ENCODE measurements around the gene MRFAP1. TPM values are rescaled to one million over a fixed set of nuclear protein-coding genes. Genes with fewer than 3 reads are reported as not detected.
"Not testable (repeated sequence)": the region's sequence is repeated elsewhere in the genome, so short reads cannot be mapped to it uniquely, and the experiment has no call there.

The MRFAP1 gene
- total RNA-seq, 1 donor from 2014 or later: 83.2 TPM

GRCh38 chr4:6660430-6660829 is 19.9 kb downstream of the MRFAP1 start:
- FAIRE-seq (no peak), DNase-seq (ENCODE audit: low spot score in 2 of 2) (no peak)

- FAIRE-seq (no peak), DNase-seq (ENCODE audit: low spot score in 2 of 2) (no peak)
These were observed 22.1 kb downstream of the MRFAP1 start for GRCh38 chr4:6662591-6662990.

GRCh38 chr4:6663596-6664393 is 23.3 kb downstream of the MRFAP1 start:
- DNase-seq (ENCODE audit: low spot score in 2 of 2) (no peak), FAIRE-seq (no peak)

- DNase-seq (ENCODE audit: low spot score in 2 of 2): no peak
- no peak for FAIRE-seq
These were observed 24.8 kb downstream of the MRFAP1 start for GRCh38 chr4:6665320-6665654.

DNA sequence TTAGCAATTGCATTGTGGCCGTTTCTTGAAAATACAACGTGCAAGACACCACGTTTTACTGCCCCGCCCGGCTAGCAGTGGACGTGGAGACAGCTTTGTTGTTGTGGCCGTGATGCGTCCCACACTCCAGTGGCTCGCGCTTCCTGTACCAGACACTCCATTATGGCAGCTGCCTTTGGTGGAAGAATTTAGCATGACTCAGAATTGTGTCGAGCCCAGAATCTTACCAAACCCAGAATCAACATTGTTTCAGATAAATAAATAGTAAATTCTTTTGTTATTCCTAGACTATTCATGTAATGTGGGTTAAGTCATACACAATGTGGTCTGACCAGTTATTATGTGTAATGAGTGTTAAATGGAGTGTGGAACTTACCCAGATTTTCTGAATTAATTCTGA is 27.9 kb downstream of the MRFAP1 start:
- FAIRE-seq (no peak), DNase-seq (ENCODE audit: low spot score in 2 of 2) (no peak)

DNA sequence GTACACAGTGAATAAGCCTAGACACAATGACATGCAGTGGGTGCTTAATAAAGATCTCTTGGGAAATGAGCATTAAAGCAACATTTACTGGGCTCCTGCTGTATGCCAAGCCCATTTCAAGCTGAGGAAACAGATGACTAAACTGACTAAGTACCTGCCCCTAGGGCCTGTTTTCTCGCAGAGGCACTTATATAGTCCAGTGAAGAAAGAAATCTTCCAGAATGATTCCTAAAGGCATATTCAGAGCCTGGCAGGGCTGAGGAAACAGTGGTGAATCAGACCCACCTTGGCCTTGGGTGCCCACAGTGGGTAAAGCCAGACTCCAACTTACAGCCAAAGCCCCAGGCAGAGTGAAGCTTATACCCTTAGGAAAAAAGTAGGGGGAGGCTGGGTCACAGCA is 31.2 kb downstream of the MRFAP1 start:
- DNase-seq (ENCODE audit: low spot score in 2 of 2): no peak
- FAIRE-seq: no peak

DNA sequence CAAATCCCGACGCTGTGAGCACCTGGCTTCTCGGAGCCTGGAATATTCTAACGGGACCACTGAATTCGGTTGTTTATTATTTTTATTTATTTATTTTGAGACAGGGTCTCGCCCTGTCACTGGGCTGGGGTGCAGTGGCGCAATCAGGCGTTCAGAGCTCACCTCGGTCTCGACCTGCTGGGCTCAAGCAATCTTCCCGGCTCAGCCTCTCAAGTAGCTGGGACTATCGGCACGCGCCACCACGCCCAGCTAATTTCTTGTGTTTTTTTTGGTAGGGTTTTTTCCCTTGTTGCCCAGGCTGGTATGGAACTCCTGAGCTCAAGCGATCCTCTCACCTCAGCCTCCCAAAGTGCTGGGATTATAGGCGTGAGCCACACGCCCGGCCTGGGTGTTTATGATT is 31.6 kb downstream of the MRFAP1 start:
- no peak for FAIRE-seq
- no peak for DNase-seq (ENCODE audit: low spot score in 2 of 2)

GRCh38 chr4:6672541-6673190 is 32.2 kb downstream of the MRFAP1 start:
- FAIRE-seq; DNase-seq (ENCODE audit: low spot score in 2 of 2): not testable (repeated sequence)

GRCh38 chr4:6673191-6673659 is 32.7 kb downstream of the MRFAP1 start:
- FAIRE-seq; DNase-seq (ENCODE audit: low spot score in 2 of 2): not testable (repeated sequence)

GRCh38 chr4:6673660-6674499 is 33.4 kb downstream of the MRFAP1 start:
- FAIRE-seq: no peak
- DNase-seq (ENCODE audit: low spot score in 2 of 2): peak; percentile 92 to 96

- no peak for FAIRE-seq
- DNase-seq (ENCODE audit: low spot score in 2 of 2): no peak
These were observed 34.1 kb downstream of the MRFAP1 start for GRCh38 chr4:6674500-6675149.

GRCh38 chr4:6676722-6677558 is 36.5 kb downstream of the MRFAP1 start:
- DNase-seq (ENCODE audit: low spot score in 2 of 2) (no peak), FAIRE-seq (no peak)

- DNase-seq (ENCODE audit: low spot score in 2 of 2): no peak
- FAIRE-seq: no peak
These were observed 40.0 kb downstream of the MRFAP1 start for GRCh38 chr4:6680372-6681034.

- FAIRE-seq (no peak), DNase-seq (ENCODE audit: low spot score in 2 of 2) (no peak)
These were observed 40.7 kb downstream of the MRFAP1 start for GRCh38 chr4:6681191-6681590.

DNA sequence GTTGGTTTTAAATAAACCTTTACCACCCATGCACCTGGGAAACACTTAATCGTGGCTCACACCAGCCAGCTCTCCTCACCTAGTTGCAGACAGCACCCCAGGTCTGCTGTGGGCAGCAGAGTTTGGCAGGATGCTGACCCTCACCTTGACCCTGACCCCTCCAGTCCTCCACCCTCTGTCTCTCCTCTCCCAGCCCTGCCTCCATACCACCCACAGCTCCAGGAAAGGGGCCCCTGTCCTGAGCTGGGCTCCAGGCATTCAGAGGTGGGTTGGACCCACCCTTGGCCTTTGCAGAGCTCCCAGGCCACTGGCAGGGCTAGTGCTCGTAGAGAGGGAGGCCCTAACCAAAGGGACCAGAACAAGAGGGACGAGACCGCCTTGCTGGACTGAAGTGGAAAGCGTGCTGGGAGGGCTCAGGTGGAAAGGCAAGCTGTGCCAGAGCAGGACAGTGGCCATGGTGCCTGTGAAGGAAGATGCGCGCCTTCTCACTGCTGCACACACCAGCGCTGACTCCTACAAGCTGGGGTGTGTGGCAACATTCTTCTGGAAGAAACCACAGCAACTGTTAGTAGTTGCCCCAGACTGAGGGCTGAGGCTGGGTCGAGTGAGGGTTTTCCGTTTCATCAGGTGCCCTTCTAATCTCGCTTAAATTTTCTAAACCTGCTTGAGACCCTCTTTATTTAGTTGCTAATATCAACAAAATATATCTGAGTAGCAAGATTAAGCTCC is 42.5 kb downstream of the MRFAP1 start:
- DNase-seq (ENCODE audit: low spot score in 2 of 2): no peak
- FAIRE-seq: no peak

GRCh38 chr4:6684656-6685055 is 44.2 kb downstream of the MRFAP1 start:
- DNase-seq (ENCODE audit: low spot score in 2 of 2) (no peak), FAIRE-seq (no peak)

DNA sequence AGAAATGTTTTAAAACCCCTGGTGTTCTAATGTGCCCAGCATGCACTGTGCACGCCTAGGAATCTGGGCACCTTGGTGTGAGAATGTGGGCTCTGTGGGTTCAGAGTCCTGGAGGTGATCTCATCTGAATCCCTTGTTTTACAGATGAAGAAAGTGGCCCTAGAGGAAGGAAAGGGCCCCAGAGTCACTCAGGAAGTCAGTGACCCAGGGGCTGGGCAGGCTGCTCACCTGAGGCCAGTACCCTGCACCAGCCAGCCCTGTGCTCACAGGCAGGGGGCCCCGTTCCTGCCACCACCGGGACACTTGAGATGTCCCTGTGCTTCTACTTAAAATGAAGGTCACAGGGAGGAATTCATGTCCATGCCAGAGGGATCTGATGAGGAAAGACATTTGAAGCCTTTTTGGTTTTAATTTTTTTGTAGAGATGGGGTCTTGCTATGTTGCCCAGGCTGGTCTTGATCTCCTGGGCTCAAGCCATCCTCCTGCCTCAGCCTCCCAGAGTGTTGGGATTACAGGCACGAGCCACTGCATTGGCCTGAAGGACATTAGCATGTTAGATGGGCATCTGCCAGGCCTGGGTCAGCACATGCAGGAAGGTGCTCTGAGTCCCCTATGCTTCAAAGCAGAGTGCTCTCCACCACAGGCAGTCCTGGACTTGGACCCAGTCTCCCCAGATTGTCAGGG is 45.8 kb downstream of the MRFAP1 start:
- FAIRE-seq: no peak
- DNase-seq (ENCODE audit: low spot score in 2 of 2): no peak
